ENCODE results near the gene HEBP2.

HEBP2 gene

DNA sequence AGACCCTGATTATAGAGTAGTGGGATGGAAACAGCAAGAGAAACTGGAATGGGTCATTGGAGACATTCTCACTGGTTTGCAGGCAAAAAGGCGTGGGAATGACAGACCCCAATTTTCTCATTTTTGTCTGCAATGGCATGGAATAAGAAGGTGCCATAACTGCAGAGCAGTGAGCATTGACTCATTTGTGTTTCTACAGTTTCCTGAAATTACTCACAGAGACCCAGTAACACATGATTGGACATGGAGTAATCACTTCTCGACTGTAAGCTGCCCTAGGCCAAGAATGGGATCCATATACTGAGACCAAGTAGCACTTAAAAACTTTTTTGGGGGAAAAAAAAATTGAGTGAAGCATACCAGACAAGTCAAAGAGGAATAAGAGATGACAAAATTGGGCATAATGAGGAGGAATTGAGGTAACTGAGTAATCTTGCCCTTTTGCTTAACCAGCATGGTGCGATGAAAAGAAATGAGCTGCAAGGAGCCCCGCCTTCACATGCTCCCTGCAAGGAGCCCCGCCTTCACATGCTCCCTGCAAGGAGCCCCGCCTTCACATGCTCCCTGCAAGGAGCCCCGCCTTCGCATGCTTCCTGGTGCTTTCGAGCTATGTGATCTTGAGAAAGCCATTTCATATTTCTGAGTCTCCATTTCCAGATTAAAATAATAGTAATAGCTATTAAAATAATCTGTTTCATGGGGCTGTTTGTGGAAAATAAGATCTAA, 51.1 kb downstream of the HEBP2 start:
- no peak for DNase-seq (ENCODE audit: low read depth)

DNA sequence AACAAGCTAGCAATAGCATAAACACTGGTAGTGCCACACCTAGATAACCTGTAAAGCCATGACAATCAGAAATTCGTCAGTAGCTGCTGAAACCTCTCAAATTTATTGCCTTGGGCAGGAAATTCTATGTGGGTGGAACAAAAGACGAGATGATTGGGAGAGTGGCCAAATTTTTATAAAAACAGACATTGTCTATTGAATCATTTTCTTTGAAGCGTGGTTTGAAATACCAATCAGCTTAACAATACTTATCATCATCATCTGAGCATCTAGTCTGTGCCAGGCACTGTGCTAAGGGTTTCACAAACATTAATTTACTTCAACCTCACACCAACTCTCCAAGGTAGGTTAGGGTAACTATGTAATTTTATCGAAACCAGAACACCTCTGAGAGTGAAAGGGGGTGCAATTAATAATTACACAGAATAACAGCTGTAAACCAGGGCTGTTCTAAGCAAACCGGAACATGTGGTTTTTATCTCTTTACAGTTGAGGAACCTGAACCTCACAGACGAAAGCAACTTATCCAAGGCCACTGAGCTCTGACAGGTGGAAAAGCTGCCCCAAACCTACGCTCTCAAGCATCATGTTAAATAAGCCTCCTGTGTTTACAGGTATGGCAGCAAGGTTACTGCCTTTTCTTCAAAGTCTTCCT, 51.9 kb downstream of the HEBP2 start:
- peak; percentile 44 for DNase-seq (ENCODE audit: low read depth)

DNA sequence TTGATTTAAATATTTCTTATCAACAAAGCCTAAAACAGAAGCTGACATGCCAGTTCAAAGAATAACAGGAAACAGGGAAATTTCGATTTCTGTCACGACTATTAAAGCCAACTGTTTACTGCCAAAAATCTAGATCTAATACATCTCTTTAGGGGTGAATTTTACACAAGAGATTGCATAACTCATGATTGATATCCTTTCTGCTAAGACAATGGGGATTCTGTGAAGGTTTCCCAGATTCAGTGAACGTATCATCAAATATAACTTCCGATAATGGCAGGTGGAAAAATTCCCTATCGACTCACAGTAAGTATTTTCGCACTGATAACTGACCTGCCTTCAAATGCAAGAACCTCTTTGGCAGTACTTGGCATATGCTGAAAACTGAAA, 52.4 kb downstream of the HEBP2 start:
- DNase-seq (ENCODE audit: low read depth): no peak

DNA sequence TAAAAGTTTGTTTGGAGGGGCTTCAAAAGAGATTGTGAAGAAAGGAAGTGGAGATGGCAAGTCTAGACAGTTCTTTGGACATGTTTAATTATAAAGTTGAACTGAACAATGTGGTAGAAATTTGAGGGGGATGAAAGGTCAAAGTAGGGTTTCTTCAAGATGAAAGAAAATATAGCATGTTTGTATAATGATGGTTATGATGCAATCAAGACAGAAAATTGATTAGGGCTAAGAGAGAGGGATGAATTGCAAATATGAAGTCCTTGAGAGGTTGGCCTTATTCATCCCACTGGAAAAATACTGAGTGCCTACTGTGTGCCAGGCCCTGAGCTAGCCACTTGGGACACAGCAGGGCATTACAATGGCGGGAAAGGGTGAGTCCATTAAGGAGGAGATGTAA, 57.6 kb downstream of the HEBP2 start:
- DNase-seq (ENCODE audit: low read depth): no peak

DNA sequence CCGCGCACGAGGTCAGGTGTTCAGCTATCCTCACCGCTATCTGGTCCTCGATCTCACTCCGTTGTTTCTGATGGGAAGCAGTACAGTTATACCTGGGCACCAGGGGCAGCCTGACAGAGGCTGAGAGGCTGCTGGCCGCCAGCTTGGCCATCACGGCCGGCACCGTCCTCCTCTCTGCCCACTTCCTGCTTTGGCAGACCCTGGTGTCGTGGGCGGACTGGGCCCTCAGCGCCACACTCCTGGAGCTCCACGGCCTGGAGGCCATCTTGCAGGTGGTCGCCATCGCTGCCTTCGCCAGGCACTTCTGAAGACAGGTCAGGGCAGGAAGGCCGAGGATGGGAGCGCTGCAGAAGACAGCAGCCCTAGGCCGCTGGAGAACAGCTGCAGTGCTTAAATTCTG, 60.1 kb downstream of the HEBP2 start:
- DNase-seq (ENCODE audit: low read depth): no peak

DNA sequence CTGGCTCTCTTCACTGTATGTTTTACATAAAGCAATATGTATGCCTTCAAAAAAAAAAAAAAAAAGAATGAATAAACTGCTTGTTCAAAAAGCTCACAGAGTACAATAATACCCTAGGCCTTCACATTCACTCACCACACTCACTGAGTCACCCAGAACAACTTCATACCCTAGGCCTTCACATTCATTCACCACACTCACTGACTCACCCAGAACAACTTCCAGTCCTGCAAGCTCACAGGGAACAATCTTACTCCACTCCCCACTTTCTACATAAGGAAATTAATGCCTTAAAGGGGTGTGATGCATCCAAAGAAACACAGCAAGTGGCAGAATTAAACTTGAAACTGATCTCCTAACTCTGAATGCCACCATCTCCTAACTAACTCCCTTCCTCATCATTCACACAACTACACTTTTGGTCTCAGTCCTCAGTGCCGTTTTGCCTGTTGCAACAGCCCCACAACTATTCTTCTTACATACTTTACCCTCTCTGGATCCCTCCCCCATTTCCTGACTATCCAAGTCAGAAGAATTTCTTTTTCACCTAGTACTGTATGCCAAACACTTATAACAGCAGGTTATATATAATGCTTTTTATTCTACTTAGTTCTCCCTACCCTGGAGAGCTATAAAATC, 61.1 kb downstream of the HEBP2 start:
- DNase-seq (ENCODE audit: low read depth): peak; percentile 96

DNA sequence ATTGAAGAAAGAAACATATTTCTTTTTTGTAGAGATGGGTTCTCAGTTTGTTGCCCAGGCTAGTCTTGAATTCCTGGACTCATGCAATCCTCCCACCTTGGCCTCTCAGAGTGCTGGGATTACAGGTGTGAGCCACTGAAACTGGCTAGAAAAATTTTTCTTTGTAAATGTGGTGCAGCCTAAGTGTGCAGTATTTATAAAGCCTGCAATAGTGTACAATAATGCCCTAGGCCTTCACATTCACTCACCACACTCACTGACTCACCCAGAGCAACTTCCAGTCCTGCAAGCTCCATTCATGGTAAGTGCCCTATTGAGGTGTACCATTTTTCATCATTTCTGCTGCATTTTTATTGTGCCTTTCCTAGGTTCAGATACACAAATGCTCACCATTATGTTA, 63.9 kb downstream of the HEBP2 start:
- DNase-seq (ENCODE audit: low read depth): peak; percentile 10

DNA sequence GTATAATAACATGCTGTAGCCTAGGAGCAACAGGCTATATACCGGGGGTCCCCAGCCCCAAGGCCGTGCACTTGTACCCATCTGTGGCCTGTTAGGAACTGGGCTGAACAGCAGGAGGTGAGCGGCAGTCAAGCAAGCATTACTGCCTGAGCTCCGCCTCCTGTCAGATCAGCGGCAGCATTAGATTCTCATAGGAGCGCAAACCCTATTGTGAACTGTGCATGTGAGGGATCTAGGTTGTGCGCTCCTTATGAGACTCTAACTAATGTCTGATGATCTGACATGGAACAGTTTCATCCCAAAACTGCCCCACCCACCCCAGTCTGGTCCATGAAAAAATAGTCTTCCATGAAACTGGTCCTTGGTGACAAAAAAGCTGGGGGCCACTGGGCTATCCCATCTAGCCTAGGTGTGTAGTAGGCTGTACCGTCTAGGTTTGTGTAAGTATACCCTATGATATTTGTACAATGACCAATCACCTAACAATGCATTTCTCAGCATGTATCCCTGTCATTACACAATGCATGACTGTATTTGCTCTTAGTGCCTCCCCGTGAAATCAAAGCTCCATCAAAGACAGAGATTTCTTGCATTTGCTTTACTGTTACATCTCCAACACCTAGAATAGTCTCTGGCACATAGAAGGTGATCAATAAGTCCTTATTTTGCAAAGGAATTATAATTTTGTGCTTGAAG, 64.4 kb downstream of the HEBP2 start:
- DNase-seq (ENCODE audit: low read depth): peak; percentile 46
